HFF-Myc (cell line): Measurements from ENCODE around the gene FCGBP.

Experiments
- DNase-seq: peaks from one replicate; pipeline ENCODE4 v3.0.0-alpha.2; 2011; ENCODE audit warnings: low read depth; ENCODE audit errors: extremely low read depth
- H3K4me3 ChIP-seq: replicated peaks from 2 replicates; pipeline ENCODE4 v1.5.1; 2011; ENCODE audit warnings: low read depth, mild to moderate bottlenecking, control low read depth, low read length
- TF ChIP-seq, protein P1 (sequence below): IDR thresholded peaks from 2 replicates; pipeline ENCODE4 v1.5.1; 2012; ENCODE audit warnings: mild to moderate bottlenecking, low read depth, low read length, control low read depth; ENCODE audit errors: missing control alignments

FCGBP gene

DNA sequence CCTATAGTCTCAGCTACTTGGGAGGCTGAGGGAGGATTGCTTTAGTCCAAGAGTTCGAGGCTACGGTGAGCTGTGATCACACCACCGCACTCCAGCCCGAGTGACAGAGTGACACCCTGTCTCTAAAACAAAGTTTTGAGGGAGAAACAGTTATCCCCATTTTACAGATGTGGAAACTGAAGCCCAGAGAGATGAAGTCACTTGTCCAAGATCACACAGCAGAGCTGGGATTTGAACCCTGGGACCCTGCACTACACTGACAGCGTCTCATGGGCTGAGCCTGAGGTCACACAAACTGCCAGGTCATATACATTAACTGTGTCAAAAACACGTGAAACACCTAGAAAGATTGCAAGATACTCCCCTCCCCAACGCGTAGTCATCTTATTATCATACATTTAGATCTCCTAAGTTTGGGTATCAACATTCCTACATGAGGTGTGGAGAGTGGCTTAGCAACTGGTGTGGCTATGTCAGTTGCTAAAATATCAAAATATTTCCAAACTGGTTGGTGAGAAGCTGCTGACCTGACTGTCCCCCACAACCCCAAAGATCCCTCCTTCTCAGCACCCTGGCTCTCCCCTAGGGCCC lies 8.2 kb downstream of the FCGBP start:
- TF ChIP-seq, protein P1, sequence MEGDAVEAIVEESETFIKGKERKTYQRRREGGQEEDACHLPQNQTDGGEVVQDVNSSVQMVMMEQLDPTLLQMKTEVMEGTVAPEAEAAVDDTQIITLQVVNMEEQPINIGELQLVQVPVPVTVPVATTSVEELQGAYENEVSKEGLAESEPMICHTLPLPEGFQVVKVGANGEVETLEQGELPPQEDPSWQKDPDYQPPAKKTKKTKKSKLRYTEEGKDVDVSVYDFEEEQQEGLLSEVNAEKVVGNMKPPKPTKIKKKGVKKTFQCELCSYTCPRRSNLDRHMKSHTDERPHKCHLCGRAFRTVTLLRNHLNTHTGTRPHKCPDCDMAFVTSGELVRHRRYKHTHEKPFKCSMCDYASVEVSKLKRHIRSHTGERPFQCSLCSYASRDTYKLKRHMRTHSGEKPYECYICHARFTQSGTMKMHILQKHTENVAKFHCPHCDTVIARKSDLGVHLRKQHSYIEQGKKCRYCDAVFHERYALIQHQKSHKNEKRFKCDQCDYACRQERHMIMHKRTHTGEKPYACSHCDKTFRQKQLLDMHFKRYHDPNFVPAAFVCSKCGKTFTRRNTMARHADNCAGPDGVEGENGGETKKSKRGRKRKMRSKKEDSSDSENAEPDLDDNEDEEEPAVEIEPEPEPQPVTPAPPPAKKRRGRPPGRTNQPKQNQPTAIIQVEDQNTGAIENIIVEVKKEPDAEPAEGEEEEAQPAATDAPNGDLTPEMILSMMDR: no peak
- no peak for DNase-seq

DNA sequence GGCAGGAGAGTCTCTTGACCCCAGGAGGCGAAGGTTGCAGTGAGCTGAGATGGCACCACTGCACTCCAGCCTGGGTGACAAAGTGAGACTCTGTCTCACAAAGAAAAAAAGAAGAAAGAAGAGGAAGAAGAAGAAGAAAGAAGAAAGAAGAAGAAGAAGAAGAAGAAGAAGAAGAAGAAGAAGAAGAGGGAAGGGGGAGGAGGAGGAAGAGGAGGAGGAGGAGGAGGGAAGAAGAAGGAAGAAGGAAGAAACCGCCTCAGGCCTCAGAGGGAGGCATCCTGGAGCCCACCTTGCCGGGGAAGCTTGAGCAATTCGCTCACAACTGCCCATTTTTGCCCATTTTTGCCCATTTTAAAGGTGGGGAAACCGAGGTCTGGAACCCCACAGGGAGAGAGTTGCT lies 9.5 kb downstream of the FCGBP start:
- no peak overlapping the region for H3K4me3 ChIP-seq
- DNase-seq: no peak
- TF ChIP-seq, protein P1: no peak

More for the DNA sequence above, 8.2 kb downstream of the FCGBP start:
- no peak overlapping the region for H3K4me3 ChIP-seq

DNA sequence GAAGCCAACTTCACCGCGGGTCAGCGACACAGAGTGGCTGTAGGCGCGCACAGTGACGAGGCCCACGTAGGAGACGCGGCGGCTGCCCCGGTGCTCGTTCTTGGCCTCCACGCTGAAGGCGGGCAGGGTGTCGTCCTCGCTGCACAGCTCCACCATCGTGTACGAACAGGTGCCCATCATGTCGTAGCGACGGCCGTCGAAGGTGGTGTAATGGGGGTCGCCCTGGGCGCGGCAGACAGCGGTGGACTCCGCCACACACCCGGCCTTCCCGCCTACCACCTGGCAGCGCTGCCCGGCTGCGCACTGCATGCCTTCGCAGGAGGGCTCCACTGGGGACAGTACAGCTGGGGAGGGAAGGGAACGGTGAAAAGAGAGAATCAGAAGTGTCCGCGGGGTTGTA lies 10.0 kb downstream of the FCGBP start:
- no peak overlapping the region for H3K4me3 ChIP-seq
- DNase-seq: no peak
- TF ChIP-seq, protein P1: no peak

DNA sequence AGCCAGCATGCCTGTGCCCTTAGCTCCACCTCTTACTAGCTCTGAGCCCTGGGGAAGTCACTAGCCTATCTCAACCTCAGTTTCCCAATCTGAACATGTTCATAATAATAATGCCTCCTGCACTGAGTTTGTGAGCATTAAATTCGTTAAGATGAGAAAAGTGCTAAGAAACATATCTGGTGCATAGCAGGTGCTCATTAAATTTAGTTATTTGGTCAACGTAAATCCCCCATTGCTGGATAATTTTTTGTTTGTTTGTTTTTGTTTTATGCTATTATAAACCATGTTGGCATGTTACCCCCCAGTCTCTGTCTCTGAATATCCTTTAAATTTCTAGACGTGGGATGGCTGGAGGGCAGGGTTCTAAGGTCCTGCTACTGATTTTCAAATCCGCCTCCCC lies 10.6 kb downstream of the FCGBP start:
- H3K4me3 ChIP-seq: no peak overlapping the region
- DNase-seq: no peak
- TF ChIP-seq, protein P1: no peak

DNA sequence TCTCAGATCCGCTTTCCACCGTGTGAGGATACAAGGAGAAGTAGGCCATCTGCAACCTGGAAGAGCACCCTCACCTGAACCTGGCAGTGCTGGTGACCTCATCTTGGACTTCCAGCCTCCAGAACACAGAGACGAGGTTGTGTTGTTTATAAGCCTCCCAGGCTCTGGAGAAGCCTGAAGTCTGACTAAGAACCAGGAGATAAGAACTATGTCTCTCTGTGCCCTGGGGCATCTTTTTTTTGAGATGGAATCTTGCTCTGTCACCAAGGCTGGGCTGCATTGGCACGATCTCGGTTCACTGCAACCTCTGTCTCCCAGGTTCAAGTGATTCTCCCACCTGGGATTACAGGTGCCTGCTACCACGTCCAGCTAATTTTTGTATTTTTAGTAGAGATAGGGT lies 14.5 kb downstream of the FCGBP start:
- no peak for DNase-seq
- TF ChIP-seq, protein P1: no peak

DNA sequence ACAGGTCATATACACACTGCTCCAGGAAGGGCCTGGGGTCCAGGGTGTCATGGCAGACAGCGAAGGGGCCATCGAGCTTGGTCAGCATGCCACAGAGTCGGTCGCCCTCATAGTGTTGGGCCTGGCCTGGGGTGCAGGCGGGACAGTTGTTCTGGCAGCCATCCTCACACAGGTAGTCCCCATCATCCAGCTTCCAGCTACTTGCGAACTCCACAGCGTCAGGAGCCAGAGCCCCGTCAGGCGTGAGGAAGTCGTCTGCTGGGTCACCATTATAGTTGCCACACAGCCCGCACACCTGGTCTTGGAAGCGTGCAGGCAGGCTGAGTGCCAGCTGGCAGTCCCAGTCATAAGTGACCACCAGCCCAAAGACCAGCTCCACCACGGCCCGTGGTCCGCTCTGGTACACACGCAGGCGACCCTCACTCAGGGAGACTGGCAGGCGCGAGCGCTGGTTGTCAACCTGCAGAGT lies 16.2 kb downstream of the FCGBP start:
- no peak for DNase-seq
- H3K4me3 ChIP-seq: no peak overlapping the region
- TF ChIP-seq, protein P1: no peak

More for the DNA sequence above, 14.5 kb downstream of the FCGBP start:
- no peak overlapping the region for H3K4me3 ChIP-seq

DNA sequence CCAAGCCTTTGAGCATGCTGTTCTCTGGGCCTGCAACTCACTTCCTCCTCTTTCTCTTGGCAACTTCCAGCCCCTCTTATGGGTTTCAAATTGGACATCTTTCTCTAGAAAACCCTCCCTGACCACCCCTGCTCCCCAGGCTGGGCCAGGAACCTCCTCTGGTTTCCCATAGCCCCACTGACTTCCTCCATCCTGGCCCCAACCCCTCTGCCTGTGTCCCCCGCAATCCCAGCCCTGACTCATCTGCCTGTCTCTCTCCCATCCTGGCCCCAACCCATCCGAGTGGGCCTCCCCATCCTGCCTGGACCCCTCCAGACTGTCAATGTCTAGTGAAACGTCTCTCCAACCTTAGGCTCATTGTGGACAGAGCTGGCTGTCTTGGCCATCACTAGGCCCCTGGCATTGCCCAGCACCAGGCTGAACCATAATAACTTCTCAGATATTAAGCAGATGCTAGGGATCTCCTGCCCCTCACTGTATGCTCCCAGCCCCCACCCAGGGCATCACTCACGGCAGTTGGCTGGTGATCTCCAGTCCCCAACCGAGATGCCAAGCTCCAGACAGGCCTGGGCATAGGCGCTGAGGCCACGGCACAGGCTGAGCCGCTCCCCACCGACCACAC lies 16.8 kb downstream of the FCGBP start:
- TF ChIP-seq, protein P1: no peak
- no peak overlapping the region for H3K4me3 ChIP-seq
- no peak for DNase-seq
